Activated naive CD4-positive, alpha-beta T cell (primary cell): Measurements from ENCODE around the gene TMC4.
A peak's percentile ranks its signal among the peaks of the same experiment; 100 is the strongest.
"Not testable (repeated sequence)": the region's sequence is repeated elsewhere in the genome, so short reads cannot be mapped to it uniquely, and the experiment has no call there.

Experiments used
- DNase-seq, 4 experiments: peaks; one replicate each; lab custom pipeline; 2025; lab: John Stamatoyannopoulos, UW

Gene TMC4

DNA sequence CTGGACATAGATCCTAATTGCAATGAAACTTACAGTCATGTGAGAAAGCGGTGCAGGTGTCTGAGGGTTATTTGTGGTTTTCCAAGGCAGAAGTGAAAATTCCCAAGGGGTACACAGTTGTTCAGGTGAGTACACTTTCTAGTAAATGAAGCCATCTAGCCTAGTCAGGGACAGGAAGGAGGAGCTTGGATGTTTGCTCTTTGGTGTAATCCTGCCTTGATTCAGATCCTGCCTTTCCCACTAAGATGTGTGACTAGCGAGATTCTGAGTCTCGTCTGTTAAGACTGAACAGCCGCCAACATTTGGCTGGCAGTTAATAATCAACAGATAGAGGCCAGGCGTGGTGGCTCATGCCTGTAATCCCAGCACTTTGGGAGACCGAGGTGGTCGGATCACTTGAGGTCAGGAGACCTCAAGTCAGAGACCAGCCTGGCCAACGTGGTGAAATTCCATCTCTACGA, 30.2 kb upstream of the TMC4 start:
- no peak for DNase-seq

GRCh38 chr19:54201980-54202379, 29.0 kb upstream of the TMC4 start:
- no peak for DNase-seq

DNA sequence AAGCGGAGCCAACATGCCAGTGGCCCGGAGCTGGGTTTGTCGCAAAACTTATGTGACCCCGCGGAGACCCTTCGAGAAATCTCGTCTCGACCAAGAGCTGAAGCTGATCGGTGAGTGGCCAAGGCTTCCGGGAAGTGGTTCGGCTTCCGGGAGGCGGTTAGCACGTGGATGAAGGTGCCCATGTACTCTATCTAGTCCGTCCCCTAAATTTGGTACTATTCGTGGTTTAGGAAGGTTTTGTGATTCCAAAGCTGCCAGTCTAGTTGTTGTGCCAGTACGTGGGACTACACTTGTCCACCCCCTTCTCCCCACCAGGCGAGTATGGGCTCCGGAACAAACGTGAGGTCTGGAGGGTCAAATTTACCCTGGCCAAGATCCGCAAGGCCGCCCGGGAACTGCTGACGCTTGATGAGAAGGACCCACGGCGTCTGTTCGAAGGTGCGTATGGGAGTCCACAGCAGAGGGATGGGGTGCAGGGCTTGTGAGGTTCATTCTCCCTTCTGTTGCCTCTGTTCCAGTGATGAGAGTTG, 28.3 kb upstream of the TMC4 start:
- DNase-seq = no peak

DNA sequence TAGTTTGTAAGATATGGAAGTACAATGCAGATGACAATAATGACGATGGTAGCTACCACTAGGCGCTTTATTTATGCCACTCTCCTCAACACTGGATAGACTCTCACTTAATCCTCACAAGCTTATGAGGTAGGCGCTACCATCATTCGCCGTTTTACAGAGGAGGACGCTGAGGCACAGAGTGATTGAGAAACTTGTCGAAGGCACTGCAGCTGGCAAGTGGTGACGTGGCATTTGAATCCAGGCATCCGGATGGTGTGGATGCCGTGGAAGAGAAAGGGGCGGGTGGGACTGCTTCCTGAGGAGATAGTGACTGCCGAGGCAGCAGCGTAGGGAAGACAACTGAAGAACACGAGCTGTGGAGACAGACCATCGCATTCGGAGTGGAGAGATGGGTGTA, 26.4 kb upstream of the TMC4 start:
- DNase-seq = no peak

GRCh38 chr19:54197121-54197520, 24.2 kb upstream of the TMC4 start:
- no peak for DNase-seq

- no peak for DNase-seq
Observed at GRCh38 chr19:54196536-54196935, 23.6 kb upstream of the TMC4 start.

DNA sequence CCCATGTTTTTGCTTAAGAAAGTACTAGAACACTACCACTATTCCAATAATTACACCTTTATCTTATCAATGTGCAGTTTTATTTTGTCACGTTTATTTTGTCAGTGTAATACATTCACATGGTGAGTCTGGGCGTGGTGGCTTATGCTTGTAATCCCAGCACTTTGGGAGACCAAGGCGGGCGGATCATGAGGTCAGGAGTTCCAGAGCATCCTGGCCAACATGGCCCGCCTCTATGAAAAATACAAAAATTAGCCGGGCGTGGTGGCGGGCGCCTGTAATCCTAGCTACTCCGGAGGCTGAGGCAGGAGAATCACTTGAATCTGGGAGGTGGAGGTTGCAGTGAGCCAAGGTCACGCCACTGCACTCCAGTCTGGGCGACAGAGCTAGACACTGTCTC, 21.5 kb upstream of the TMC4 start:
- DNase-seq = not testable (repeated sequence)

GRCh38 chr19:54193011-54193410, 20.1 kb upstream of the TMC4 start:
- DNase-seq = no peak

- no peak for DNase-seq
Observed at GRCh38 chr19:54191811-54192453, 19.0 kb upstream of the TMC4 start.

DNA sequence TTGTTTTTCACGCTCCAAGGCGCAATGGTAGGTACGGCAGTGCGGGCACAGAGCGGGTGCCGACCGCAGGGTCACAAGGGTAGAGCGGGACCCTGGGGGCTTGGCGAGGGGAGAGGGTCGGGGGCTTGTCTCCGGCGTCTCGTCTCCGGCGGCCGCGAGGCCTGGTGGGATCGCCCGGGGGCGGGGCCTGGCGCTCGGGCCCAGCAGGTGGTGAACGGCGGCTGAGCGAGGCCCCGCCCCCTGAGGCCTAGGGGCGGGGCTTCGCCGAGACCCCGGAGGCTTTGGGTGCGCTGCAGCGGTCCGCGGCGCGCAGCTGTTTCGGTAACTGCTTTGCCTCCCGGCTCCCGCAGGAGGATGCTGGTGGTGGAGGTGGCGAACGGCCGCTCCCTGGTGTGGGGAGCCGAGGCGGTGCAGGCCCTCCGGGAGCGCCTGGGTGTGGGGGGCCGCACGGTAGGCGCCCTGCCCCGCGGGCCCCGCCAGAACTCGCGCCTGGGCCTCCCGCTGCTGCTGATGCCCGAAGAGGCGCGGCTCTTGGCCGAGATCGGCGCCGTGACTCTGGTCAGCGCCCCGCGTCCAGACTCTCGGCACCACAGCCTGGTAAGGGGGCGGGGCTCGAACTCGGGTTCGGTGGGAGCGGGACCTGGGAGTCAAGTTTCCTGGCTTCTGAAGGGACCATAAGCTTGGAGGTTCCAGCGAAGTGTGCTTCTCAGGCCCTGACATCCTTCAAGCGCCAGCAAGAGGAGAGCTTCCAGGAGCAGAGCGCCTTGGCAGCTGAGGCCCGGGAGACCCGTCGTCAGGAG, 18.3 kb upstream of the TMC4 start, which contains the start of gene TSEN34:
Gene TSEN34, plus strand, starts transcription at position 298 of the 800 bp plus-strand sequence. Its CDS starts 57 bp downstream, at position 355.
- DNase-seq = peak; percentile 84 to 92 (median 90)

DNA sequence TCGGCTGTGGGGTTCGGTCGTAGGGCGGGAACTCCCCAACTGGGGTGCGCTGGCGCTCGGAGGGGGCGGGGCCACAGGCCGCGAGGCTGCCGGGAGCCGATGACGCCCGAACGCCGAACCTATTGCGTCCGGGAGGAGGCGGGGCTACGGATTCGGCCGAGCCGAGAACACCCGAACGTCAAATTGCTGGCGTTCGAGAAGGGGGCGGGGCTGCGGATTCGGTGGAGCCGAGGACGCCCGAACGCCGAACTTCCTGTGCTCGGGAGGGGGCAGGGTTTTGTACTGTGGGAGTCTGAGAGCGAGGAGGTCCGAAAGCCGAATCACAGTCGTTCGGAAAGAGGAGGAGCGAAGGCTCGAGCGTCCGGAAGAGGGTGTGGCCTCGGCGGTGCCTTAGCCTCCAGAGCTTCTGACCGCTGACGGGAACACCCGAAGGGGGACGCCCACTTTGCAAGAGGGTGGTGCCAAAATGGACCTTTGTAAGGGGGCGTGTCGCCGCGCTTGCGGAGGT, 17.6 kb upstream of the TMC4 start:
- peak; percentile 99 to 100 (median 99) for DNase-seq

DNA sequence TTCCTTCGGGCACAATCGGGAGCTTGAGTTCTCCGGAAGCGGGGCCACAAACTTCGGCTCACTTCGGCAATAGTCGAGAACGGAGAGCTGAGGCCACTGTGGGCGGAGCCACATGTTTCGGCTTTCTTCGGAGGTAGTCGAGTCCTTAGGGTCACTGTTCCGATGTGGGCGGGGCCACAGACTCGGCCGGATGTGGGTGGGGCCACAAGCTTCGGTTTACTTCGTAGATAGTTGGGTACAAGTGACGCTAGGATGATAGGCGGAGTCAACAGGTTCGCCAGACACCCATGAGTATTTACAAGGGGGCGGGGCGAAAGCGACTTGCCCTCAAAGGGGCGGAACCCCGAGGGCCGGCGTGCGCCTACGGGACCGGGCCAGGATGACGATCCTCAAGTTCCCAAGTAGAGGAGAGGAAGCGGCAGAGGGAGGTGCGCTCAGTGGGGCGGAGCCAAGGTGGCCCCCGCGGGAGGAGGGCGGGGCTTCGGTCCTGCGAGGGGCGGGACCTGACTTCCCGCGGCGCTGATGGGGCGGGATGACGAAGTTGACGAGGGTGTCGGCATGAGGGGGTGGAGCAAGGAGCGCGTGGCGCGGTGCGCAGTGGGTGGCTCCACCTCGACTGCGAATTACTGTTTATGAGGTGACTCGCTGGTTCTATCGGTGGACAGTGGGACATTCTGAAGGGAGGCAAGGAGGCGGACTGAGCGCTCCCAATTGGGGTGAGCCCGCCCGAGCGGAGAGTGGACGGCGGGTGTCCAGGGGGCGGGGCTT, 17.0 kb upstream of the TMC4 start:
- peak; percentile 100 for DNase-seq

DNA sequence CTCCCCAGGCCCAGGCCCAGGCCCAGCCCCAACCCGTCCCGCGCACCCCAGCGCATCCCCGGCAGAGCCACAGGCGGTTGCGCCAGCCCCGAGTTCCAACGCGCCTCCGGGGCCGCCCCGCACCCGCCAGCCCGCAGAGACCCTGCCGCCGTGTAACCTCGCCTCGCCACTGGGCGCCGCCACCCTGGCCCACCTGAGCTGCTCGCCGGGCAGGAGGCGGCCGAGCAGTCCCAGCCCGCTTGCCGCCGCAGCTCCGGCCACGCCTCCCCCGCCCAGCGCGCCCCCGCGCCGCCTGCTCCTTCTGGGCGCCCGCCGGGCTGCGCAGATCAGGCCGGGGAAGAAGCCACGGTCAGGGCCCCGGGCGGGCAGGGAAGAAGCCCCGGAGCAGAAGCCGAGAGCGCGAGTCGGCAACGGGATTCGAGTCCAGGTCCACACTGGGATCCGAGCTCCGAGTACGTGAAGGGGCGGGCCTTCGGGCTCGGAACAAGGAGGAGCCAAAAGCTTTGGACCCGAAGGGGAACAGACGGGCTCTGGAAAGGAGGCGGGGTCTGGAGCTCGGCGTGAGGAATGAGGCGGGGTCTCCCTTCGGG, 16.3 kb upstream of the TMC4 start, which contains the start of gene MBOAT7:
Gene MBOAT7, minus strand, starts transcription at position 436 of the 590 bp plus-strand sequence. CDS start 1,072 bp downstream, outside the sequence.
- peak in 1 of 4 experiments; percentile 66 for DNase-seq

DNA sequence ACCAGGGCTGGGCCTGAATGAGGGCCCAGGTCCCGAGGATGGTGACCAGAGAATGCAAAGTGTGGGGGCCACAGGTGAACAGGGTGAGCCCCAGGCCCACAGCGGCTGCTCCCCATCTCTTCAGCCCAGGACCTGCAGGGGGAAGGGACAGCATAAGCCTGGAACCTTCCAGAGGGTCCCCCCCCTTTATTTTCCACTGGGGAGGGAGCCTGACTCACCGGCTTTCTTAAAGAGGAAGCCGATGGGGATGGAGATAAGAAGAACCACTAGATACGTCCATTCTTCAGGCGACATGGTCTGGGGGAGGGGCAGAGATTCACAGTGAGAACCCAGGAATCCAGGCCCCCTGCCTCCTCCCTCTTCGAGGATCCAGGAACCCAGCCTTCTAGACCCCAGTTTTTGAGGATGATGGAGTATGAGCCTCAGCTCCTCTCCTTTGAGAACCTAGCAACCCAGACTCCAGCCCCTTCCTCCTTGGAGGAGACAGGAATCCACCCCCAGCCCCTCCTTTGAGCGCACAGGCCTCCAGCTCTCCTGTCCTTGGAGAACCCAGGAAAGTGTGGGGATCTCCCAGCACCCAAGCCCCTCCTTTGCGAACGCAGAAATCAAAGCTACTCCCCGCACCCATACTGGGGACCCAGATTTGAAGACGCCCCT, 15.4 kb upstream of the TMC4 start:
- no peak for DNase-seq

DNA sequence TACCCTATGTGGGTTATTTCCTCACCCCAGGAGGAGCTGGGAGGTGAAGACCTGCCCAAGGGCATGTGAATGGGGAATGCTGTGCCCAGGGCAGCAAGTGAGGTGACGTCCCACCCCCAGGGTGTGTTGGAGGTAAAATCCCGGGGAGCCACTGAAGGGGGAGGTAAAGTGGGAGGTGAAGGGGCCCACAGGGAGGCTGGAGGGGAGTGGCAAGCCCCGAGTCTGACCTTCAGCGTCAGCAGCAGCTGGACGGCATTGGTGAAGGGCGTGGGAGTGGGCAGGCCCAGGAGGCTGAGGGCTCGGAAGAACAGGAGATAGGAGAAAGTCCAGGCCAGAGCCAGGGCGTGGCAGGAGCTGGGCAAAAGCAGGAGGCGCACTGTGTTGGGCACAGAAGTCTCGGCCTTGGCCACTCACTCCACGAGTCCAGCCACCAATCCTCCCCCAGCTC, 14.0 kb upstream of the TMC4 start:
- no peak for DNase-seq

DNA sequence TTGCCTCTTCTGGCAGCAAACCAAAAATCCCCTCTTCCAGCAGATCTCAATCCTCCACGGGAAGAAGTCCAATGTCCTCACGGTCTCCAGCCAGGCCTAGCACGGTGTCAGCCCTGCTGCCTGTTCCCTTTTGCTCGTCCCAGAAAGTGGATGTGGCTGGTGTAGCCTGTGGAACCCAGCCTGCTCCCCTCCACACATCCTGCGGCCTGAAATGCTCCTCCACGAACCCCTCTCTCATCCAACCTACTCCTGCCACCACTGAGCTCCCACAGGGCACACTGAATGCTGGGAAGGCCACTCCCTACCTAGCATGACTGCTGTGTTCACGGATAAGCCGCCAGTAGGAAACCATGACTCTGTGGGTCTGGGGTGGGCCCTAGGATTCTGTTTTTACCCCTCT, 13.4 kb upstream of the TMC4 start:
- no peak for DNase-seq

DNA sequence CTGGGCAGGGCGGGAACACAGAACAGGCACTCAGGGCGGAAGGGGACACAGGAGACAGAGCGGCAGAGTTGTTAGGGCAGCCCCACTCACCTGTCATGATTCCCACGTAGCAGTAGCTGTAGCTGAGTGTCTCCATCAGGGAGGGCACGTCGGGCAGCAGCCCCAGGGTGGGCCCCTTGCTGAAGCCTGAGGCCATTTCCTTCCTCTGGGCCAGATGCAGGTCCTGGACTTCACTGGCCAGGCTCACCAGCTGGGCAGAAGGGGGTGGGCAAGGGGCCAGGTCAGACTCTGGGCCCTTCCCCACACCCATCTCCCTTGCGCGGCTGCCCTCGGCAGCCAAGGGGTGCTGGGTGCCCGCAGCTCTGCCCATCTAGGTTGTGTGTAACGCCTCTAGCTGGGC, 10.5 kb upstream of the TMC4 start:
- no peak for DNase-seq

DNA sequence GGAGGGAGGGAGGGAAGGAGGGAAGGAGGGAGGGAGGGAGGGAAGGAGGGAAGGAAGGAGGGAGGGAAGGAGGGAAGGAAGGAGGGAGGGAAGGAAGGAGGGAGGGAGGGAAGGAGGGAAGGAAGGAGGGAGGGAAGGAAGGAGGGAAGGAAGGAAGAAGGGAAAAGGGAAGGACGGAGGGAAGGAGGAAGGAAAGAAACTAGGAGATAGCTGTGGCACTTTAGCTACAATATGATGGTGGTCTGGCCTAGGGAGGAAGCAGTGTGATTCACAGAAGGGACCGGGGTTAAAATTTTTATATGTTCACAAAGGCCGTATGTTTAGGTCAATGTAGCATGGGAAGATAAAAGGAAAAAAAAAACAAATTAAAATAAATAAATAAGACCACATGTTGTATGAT, 8.9 kb upstream of the TMC4 start:
- DNase-seq = not testable (repeated sequence)

- DNase-seq = no peak
Observed at GRCh38 chr19:54180691-54181091, 7.7 kb upstream of the TMC4 start.

- no peak for DNase-seq
Observed at GRCh38 chr19:54179921-54180461, 7.0 kb upstream of the TMC4 start.
